H9 (cell line): Measurements from ENCODE around the gene FGFR4. TPM values are rescaled to one million over a fixed set of nuclear protein-coding genes. Genes with fewer than 3 reads are reported as not detected.

ENCODE experiments used
- DNase-seq: peaks from one replicate; pipeline ENCODE4 v3.0.0-alpha.2; 2017
- H2AFZ ChIP-seq: one replicate; pipeline ENCODE4 v1.6.1; 2013; ENCODE audit warnings: mild to moderate bottlenecking, low read length, control low read depth, moderate library complexity
- H2AK5ac ChIP-seq: 2 replicates; pipeline ENCODE4 v1.6.1; 2013; ENCODE audit warnings: low read length, control low read depth, mixed read lengths; ENCODE audit not compliant: insufficient read length
- H2BK120ac ChIP-seq: one replicate; pipeline ENCODE4 v1.6.1; 2013; ENCODE audit warnings: low read depth, mild to moderate bottlenecking, low read length, control low read depth, inconsistent platforms; ENCODE audit not compliant: poor library complexity, severe bottlenecking
- H2BK12ac ChIP-seq: 2 replicates; pipeline ENCODE4 v1.6.1; 2013; ENCODE audit warnings: low read length, control low read depth, mixed read lengths, low read depth; ENCODE audit not compliant: insufficient read length
- H2BK15ac ChIP-seq: 2 replicates; pipeline ENCODE4 v1.6.1; 2013; ENCODE audit warnings: low read depth, low read length, control low read depth
- H2BK20ac ChIP-seq: one replicate; pipeline ENCODE4 v1.6.1; 2013; ENCODE audit warnings: low read depth, mild to moderate bottlenecking, low read length, control low read depth, inconsistent platforms; ENCODE audit not compliant: poor library complexity, severe bottlenecking
- H2BK5ac ChIP-seq: 2 replicates; pipeline ENCODE4 v1.6.1; 2013; ENCODE audit warnings: low read length, control low read depth, mixed read lengths; ENCODE audit not compliant: insufficient read length
- H3K14ac ChIP-seq: 2 replicates; pipeline ENCODE4 v1.6.1; 2013; ENCODE audit warnings: low read length, control low read depth; ENCODE audit not compliant: insufficient read depth
- H3K18ac ChIP-seq: 2 replicates; pipeline ENCODE4 v1.6.1; 2013; ENCODE audit warnings: low read depth, mild to moderate bottlenecking, mixed read lengths, low read length, control low read depth; ENCODE audit not compliant: insufficient read length
- H3K23ac ChIP-seq: 2 replicates; pipeline ENCODE4 v1.6.1; 2013; ENCODE audit warnings: low read length, control low read depth, mixed read lengths, low read depth; ENCODE audit not compliant: insufficient read length
- H3K23me2 ChIP-seq: 2 replicates; pipeline ENCODE4 v1.6.1; 2013; ENCODE audit warnings: low read depth, mild to moderate bottlenecking, mixed read lengths, low read length, control low read depth; ENCODE audit not compliant: insufficient read length, poor library complexity, severe bottlenecking
- H3K27ac ChIP-seq: 2 replicates; pipeline ENCODE4 v1.5.1; 2013; ENCODE audit warnings: low read length, control low read depth, mixed read lengths, low read depth; ENCODE audit not compliant: insufficient read length
- H3K27me3 ChIP-seq: 2 replicates; pipeline ENCODE4 v1.6.1; 2013; ENCODE audit warnings: low read length, control low read depth, inconsistent platforms; ENCODE audit not compliant: insufficient read depth
- H3K4ac ChIP-seq: 2 replicates; pipeline ENCODE4 v1.6.1; 2013; ENCODE audit warnings: low read depth, mild to moderate bottlenecking, control low read depth, inconsistent platforms, low read length, moderate library complexity
- H3K4me1 ChIP-seq: 2 replicates; pipeline ENCODE4 v1.6.1; 2013; ENCODE audit warnings: low read length, control low read depth, inconsistent platforms; ENCODE audit not compliant: insufficient read depth
- H3K4me2 ChIP-seq: 2 replicates; pipeline ENCODE4 v1.6.1; 2013; ENCODE audit warnings: low read length, control low read depth, mixed read lengths; ENCODE audit not compliant: insufficient read length, insufficient read depth
- H3K56ac ChIP-seq: 2 replicates; pipeline ENCODE4 v1.6.1; 2013; ENCODE audit warnings: low read depth, mild to moderate bottlenecking, mixed read lengths, low read length, control low read depth; ENCODE audit not compliant: insufficient read length
- H3K79me1 ChIP-seq: 2 replicates; pipeline ENCODE4 v1.6.1; 2013; ENCODE audit warnings: low read depth, mild to moderate bottlenecking, moderate library complexity, low read length, control low read depth, inconsistent platforms; ENCODE audit not compliant: insufficient read depth, poor library complexity, severe bottlenecking
- H3K79me2 ChIP-seq: 2 replicates; pipeline ENCODE4 v1.6.1; 2013; ENCODE audit warnings: low read length, control low read depth, inconsistent platforms; ENCODE audit not compliant: insufficient read depth
- H3K9ac ChIP-seq: 2 replicates; pipeline ENCODE4 v1.6.1; 2013; ENCODE audit warnings: low read length, control low read depth, mixed read lengths; ENCODE audit not compliant: insufficient read length; ENCODE audit errors: extremely low read depth
- H3K9me3 ChIP-seq: one replicate; pipeline ENCODE4 v1.6.1; 2013; ENCODE audit warnings: low read depth, low read length, inconsistent platforms; ENCODE audit not compliant: control insufficient read depth
- H3T11ph ChIP-seq: one replicate; pipeline ENCODE4 v1.6.1; 2013; ENCODE audit warnings: mild to moderate bottlenecking, low read length, control low read depth, inconsistent platforms
- H4K20me1 ChIP-seq: one replicate; pipeline ENCODE4 v1.6.1; 2013; ENCODE audit not compliant: control insufficient read depth, insufficient read length, insufficient read depth
- H4K5ac ChIP-seq: 2 replicates; pipeline ENCODE4 v1.6.1; 2013; ENCODE audit warnings: low read depth, mild to moderate bottlenecking, mixed read lengths, low read length, control low read depth; ENCODE audit not compliant: insufficient read length
- H4K8ac ChIP-seq: replicated peaks from 2 replicates; pipeline ENCODE4 v1.6.1; 2013; ENCODE audit warnings: low read length, control low read depth, mixed read lengths, low read depth; ENCODE audit not compliant: insufficient read length
- H4K91ac ChIP-seq: 2 replicates; pipeline ENCODE4 v1.6.1; 2013; ENCODE audit warnings: low read depth, mild to moderate bottlenecking, moderate library complexity, mixed read lengths, low read length, control low read depth; ENCODE audit not compliant: insufficient read length
- H3K27ac Mint-ChIP-seq, 3 experiments: 2 replicates in 2 of 3; 3 replicates in 1 of 3; pipeline ENCODE4 v1.8.0; 2020 to 2021; ENCODE audit warnings: mixed read lengths in 3 of 3, mild to moderate bottlenecking in 1 of 3, moderate library complexity in 1 of 3
- H3K27me3 Mint-ChIP-seq: 2 replicates; pipeline ENCODE4 v1.8.0; 2021; ENCODE audit warnings: low read depth, mild to moderate bottlenecking, moderate library complexity, mixed read lengths
- H3K36me3 Mint-ChIP-seq, 3 experiments: 2 replicates in 2 of 3; 3 replicates in 1 of 3; pipeline ENCODE4 v1.8.0; 2020 to 2021; ENCODE audit warnings: low read depth in 3 of 3, mixed read lengths in 3 of 3; ENCODE audit not compliant: insufficient read depth in 1 of 3
- H3K4me1 Mint-ChIP-seq, 2 experiments: 2 replicates each; pipeline ENCODE4 v1.8.0; 2020; ENCODE audit warnings: mixed read lengths in 2 of 2
- H3K4me3 Mint-ChIP-seq, 2 experiments: 2 replicates in 1 of 2; 3 replicates in 1 of 2; pipeline ENCODE4 v1.8.0; 2020 to 2021; ENCODE audit warnings: mild to moderate bottlenecking in 2 of 2, mixed read lengths in 2 of 2, moderate library complexity in 1 of 2
- H3K9me3 Mint-ChIP-seq, 2 experiments: 2 replicates in 1 of 2; 3 replicates in 1 of 2; pipeline ENCODE4 v1.8.0; 2020; ENCODE audit warnings: mild to moderate bottlenecking in 2 of 2, mixed read lengths in 2 of 2, moderate library complexity in 1 of 2
- CTCF ChIP-seq: fragments of 200-600 bp; sonication (generic); conservative IDR thresholded peaks from 3 replicates; pipeline ENCODE4 v1.8.0; 2021; ENCODE audit warnings: antibody characterized with exemption, mild to moderate bottlenecking
- WGBS: extraction: QIAGEN DNeasy Blood & Tissue Kit; methylation state at CpG from one replicate; pipeline ENCODE4 v1.1.7; 2013; ENCODE audit warnings: missing lambda C conversion rate, low lambda C conversion rate, mixed read lengths; ENCODE audit not compliant: insufficient read length; ENCODE audit errors: extremely low coverage; 5-methylcytosine and 5-hydroxymethylcytosine counted together
- total RNA-seq: library from RNA; stranded (reverse); gene quantifications from 2 replicates; pipeline ENCODE4 v1.2.1, GENCODE V29; 2021

The FGFR4 gene
- total RNA-seq, 1 experiment from 2014 or later, result 52.8 TPM

- Histone ChIP-seq H2AK5ac (no peak overlapping the region), H3K4me1 (peaks cover 13% of the 10 kb centered on the region), H4K8ac (no peak overlapping the region), H3T11ph (no peak overlapping the region), H3K27me3 (no peaks in the 10 kb centered on the region), H4K91ac (peak overlapping the region; percentile 10), H4K5ac (no peak overlapping the region), H3K4ac (no peak overlapping the region), H3K79me2 (peaks cover 9% of the 10 kb centered on the region; the same call in 1 of the 2 replicates), H3K9me3 (no peaks in the 10 kb centered on the region), H3K23ac (no peak overlapping the region), H2AFZ (no peak overlapping the region), H3K14ac (no peak overlapping the region; the same call in 1 of the 2 replicates), H4K20me1 (no peaks in the 10 kb centered on the region), H3K79me1 (no peaks in the 10 kb centered on the region), H3K4me2 (no peak overlapping the region), H2BK120ac (no peak overlapping the region), H3K27ac (no peak overlapping the region), H3K56ac (no peak overlapping the region), H3K23me2 (peaks cover 18% of the 10 kb centered on the region), H2BK15ac (no peak overlapping the region), H3K9ac (no peak overlapping the region), H3K18ac (no peak overlapping the region), H2BK12ac (no peak overlapping the region), H2BK5ac (no peak overlapping the region), H2BK20ac (no peak overlapping the region)
- TF ChIP-seq CTCF, result no peak
- H3K9me3 Mint-ChIP-seq, result no peaks in the 10 kb centered on the region
- H3K4me1 Mint-ChIP-seq, result peaks cover 24 to 30% of the 10 kb centered on the region in 2 experiments
- no peak for DNase-seq
- no CpG with 5 or more reads among the region's 5 CpGs for WGBS
- peaks cover 9 to 10% (median 9%) of the 10 kb centered on the region in 3 experiments for H3K36me3 Mint-ChIP-seq
- H3K27ac Mint-ChIP-seq, result no peak overlapping the region; a peak in 1 of 7 replicates
- peaks cover 7% of the 10 kb centered on the region for H3K27me3 Mint-ChIP-seq
- H3K4me3 Mint-ChIP-seq, result peak overlapping the region; percentile 48 to 65; a peak in 4 of 5 replicates
Observed at GRCh38 chr5:177130211-177131018, 43.7 kb downstream of the FGFR4 start.
